IMR-90 (cell line): ENCODE results near the gene CMC1. TPM values are rescaled to one million over a fixed set of nuclear protein-coding genes. Genes with fewer than 3 reads are reported as not detected.

Experiments
- ATAC-seq: fragments of 200-7000 bp; cut with Tn5 transposase; 2 replicates; pipeline ENCODE4 v1.9.1; 2020; ENCODE audit warnings: low read depth, mild to moderate bottlenecking, moderate library complexity
- BruUV-seq: library from RNA; stranded (reverse); fragments of 400-500 nt; replicated peaks from 2 replicates; lab custom pipeline; 2021; lab: Mats Ljungman, UMichigan
- CTCF ChIA-PET: fragments of 300-600 bp; formaldehyde crosslinking; extraction: SDS; loops from one replicate; lab custom pipeline; 2021; ENCODE audit warnings: antibody characterized with exemption; lab: Yijun Ruan, JAX
- POLR2A ChIA-PET: fragments of 300-600 bp; sonication (Branson Sonifier 250); formaldehyde crosslinking; loops from one replicate; lab custom pipeline; 2022; ENCODE audit warnings: antibody characterized with exemption; ENCODE audit not compliant: unreplicated experiment; lab: Charles Lee
- DNase-seq: peaks from one replicate; pipeline ENCODE4 v3.0.0; 2013
- H2AFZ ChIP-seq: replicated peaks from 2 replicates; pipeline ENCODE3; 2013; ENCODE audit warnings: low read length, mild to moderate bottlenecking; ENCODE audit not compliant: poor library complexity
- H2AK5ac ChIP-seq: 2 replicates; pipeline ENCODE4 v1.6.1; 2013; ENCODE audit warnings: low read depth, low read length, inconsistent platforms
- H2AK9ac ChIP-seq: replicated peaks from 2 replicates; pipeline ENCODE3; 2013; ENCODE audit warnings: mild to moderate bottlenecking, low read depth, low read length, moderate library complexity; ENCODE audit not compliant: poor library complexity
- H2BK120ac ChIP-seq: 2 replicates; pipeline ENCODE4 v1.6.1; 2013; ENCODE audit warnings: low read depth, low read length, inconsistent platforms
- H2BK15ac ChIP-seq: 3 replicates; pipeline ENCODE4 v1.6.1; 2013; ENCODE audit warnings: low read depth, low read length, inconsistent platforms
- H2BK20ac ChIP-seq: 2 replicates; pipeline ENCODE4 v1.6.1; 2013; ENCODE audit warnings: low read depth, mild to moderate bottlenecking, inconsistent platforms, low read length, moderate library complexity
- H2BK5ac ChIP-seq: 2 replicates; pipeline ENCODE4 v1.6.1; 2013; ENCODE audit warnings: mild to moderate bottlenecking, low read depth, low read length, inconsistent platforms; ENCODE audit not compliant: poor library complexity, severe bottlenecking
- H3K14ac ChIP-seq: replicated peaks from 2 replicates; pipeline ENCODE4 v1.6.1; 2013; ENCODE audit warnings: low read depth, low read length, inconsistent platforms
- H3K18ac ChIP-seq: 2 replicates; pipeline ENCODE4 v1.6.1; 2013; ENCODE audit warnings: low read depth, low read length, control low read depth
- H3K23ac ChIP-seq: 2 replicates; pipeline ENCODE4 v1.6.1; 2013; ENCODE audit warnings: low read depth, low read length, inconsistent platforms
- H3K27ac ChIP-seq: 2 replicates; pipeline ENCODE4 v1.5.1; 2013; ENCODE audit warnings: mild to moderate bottlenecking, control low read depth, low read length; ENCODE audit not compliant: insufficient read depth
- H3K27me3 ChIP-seq: 2 replicates; pipeline ENCODE4 v1.6.1; 2013; ENCODE audit warnings: low read length; ENCODE audit not compliant: control insufficient read depth, insufficient read depth
- H3K36me3 ChIP-seq: 2 replicates; pipeline ENCODE4 v1.6.1; 2013; ENCODE audit warnings: low read length, mixed read lengths; ENCODE audit not compliant: control insufficient read depth, insufficient read depth
- H3K4ac ChIP-seq: 2 replicates; pipeline ENCODE4 v1.6.1; 2013; ENCODE audit warnings: low read depth, low read length, inconsistent platforms
- H3K4me1 ChIP-seq: 2 replicates; pipeline ENCODE4 v1.6.1; 2013; ENCODE audit warnings: low read length, mixed read lengths; ENCODE audit not compliant: control insufficient read depth, insufficient read depth
- H3K4me2 ChIP-seq: 2 replicates; pipeline ENCODE4 v1.6.1; 2013; ENCODE audit warnings: low read depth, mild to moderate bottlenecking, control low read depth, low read length, moderate library complexity
- H3K4me3 ChIP-seq: 2 replicates; pipeline ENCODE4 v1.5.1; 2013; ENCODE audit warnings: low read depth, mild to moderate bottlenecking, control low read depth, low read length, moderate library complexity; ENCODE audit not compliant: insufficient read depth
- H3K56ac ChIP-seq: 2 replicates; pipeline ENCODE4 v1.6.1; 2013; ENCODE audit warnings: low read length, inconsistent platforms; ENCODE audit not compliant: insufficient read depth; ENCODE audit errors: extremely low read depth
- H3K79me1 ChIP-seq, 2 experiments: 2 replicates each; pipeline ENCODE4 v1.6.1; 2013; ENCODE audit warnings: low read length in 2 of 2, inconsistent platforms in 1 of 2, low read depth in 1 of 2
- H3K9ac ChIP-seq: 2 replicates; pipeline ENCODE4 v1.6.1; 2013; ENCODE audit warnings: low read depth, low read length, control low read depth
- H3K9me1 ChIP-seq: 2 replicates; pipeline ENCODE4 v1.6.1; 2013; ENCODE audit warnings: low read length, inconsistent platforms; ENCODE audit not compliant: insufficient read depth
- H3K9me3 ChIP-seq: 2 replicates; pipeline ENCODE4 v1.6.1; 2013; ENCODE audit warnings: low read length; ENCODE audit not compliant: control insufficient read depth, insufficient read depth
- H4K20me1 ChIP-seq: 2 replicates; pipeline ENCODE4 v1.6.1; 2013; ENCODE audit warnings: low read length, inconsistent platforms; ENCODE audit not compliant: insufficient read depth
- H4K5ac ChIP-seq: 2 replicates; pipeline ENCODE4 v1.6.1; 2013; ENCODE audit warnings: mild to moderate bottlenecking, low read depth, low read length, control low read depth
- H4K8ac ChIP-seq, 2 experiments: 2 replicates each; pipeline ENCODE4 v1.6.1; 2013; ENCODE audit warnings: low read depth in 2 of 2, low read length in 2 of 2, control low read depth in 1 of 2, inconsistent platforms in 1 of 2
- H4K91ac ChIP-seq: 2 replicates; pipeline ENCODE4 v1.6.1; 2013; ENCODE audit warnings: low read depth, low read length, inconsistent platforms; ENCODE audit not compliant: insufficient read depth
- BHLHE40 ChIP-seq: fragments of 150-350 bp; IDR thresholded peaks from 2 replicates; pipeline ENCODE4 v1.6.1; 2016; ENCODE audit warnings: mild to moderate bottlenecking, low read depth, low read length
- CEBPB ChIP-seq: IDR thresholded peaks from 2 replicates; pipeline ENCODE4 v1.6.1; 2012; ENCODE audit warnings: low read depth, low read length, improper control_type of control experiment
- CHD1 ChIP-seq: IDR thresholded peaks from 2 replicates; pipeline ENCODE4 v1.6.1; 2012; ENCODE audit warnings: low read depth, low read length, improper control_type of control experiment
- MAFK ChIP-seq: IDR thresholded peaks from 2 replicates; pipeline ENCODE4 v1.6.1; 2012; ENCODE audit warnings: low read depth, low read length, improper control_type of control experiment
- POLR2A ChIP-seq: IDR thresholded peaks from 2 replicates; pipeline ENCODE4 v1.6.1; 2012; ENCODE audit warnings: mild to moderate bottlenecking, low read depth, low read length
- RAD21 ChIP-seq: IDR thresholded peaks from 2 replicates; pipeline ENCODE4 v1.6.1; 2012; ENCODE audit warnings: low read length, improper control_type of control experiment
- RCOR1 ChIP-seq: IDR thresholded peaks from 2 replicates; pipeline ENCODE4 v1.6.1; 2012; ENCODE audit warnings: mild to moderate bottlenecking, low read length, improper control_type of control experiment; ENCODE audit not compliant: insufficient replicate concordance
- RFX5 ChIP-seq: IDR thresholded peaks from 2 replicates; pipeline ENCODE4 v1.8.0; 2012; ENCODE audit warnings: low read depth, mild to moderate bottlenecking, low read length, moderate library complexity
- SMC3 ChIP-seq: fragments of 150-350 bp; IDR thresholded peaks from 2 replicates; pipeline ENCODE4 v1.6.1; 2016; ENCODE audit warnings: low read depth, mild to moderate bottlenecking, antibody characterized with exemption, low read length, moderate library complexity
- dilution Hi-C: fragments of 300-500 bp; cut with HindIII; formaldehyde crosslinking; loops from one replicate; pipeline ENCODE4 v1.14.3; 2018; ENCODE audit warnings: low sequenced_read_pairs; ENCODE audit not compliant: unreplicated experiment
- in situ Hi-C: fragments of 300-500 bp; cut with MboI; formaldehyde crosslinking; loops from 3 replicates; pipeline ENCODE4 v1.14.3; 2019; ENCODE audit warnings: low sequenced_read_pairs, inconsistent platforms, mixed read lengths
- intact Hi-C: fragments of 100-400 bp; cut with micrococcal nuclease; formaldehyde crosslinking; loops from 2 replicates; pipeline ENCODE4 v1.10.0; 2022
- polyA plus RNA-seq, 3 experiments: library from polyadenylated mRNA; depleted of rRNA; stranded (reverse); fragments of >200 nt; gene quantifications; 2 replicates each; pipeline ENCODE4 v1.2.3, GENCODE V29; 2012; ENCODE audit warnings: low replicate concordance in 1 of 3
- total RNA-seq: library from RNA; depleted of rRNA; stranded (reverse); fragments of >200 nt; gene quantifications from 2 replicates; pipeline ENCODE4 v1.2.3, GENCODE V29; 2012
- TF ChIP-seq, protein P1 (sequence below): fragments of 150-350 bp; IDR thresholded peaks from 2 replicates; pipeline ENCODE4 v1.6.1; 2017; ENCODE audit warnings: mild to moderate bottlenecking, antibody characterized with exemption, low read length, low read depth
- TF ChIP-seq, protein P2 (sequence below): fragments of 150-350 bp; IDR thresholded peaks from 2 replicates; pipeline ENCODE4 v1.6.1; 2016; ENCODE audit warnings: low read depth, mild to moderate bottlenecking, low read length, moderate library complexity, borderline replicate concordance

Gene CMC1
- total and polyA plus RNA-seq, 2 of the 4 experiments (the other 2 are of a cell fraction) = 1.6 to 18.3 TPM

- DNase-seq (no peak), ATAC-seq (no peak)
- H3K27me3 ChIP-seq = no peaks in the 10 kb centered on the region
- no peak overlapping the region for H2BK15ac ChIP-seq
- H2BK120ac ChIP-seq = no peak overlapping the region
- H2BK20ac ChIP-seq = no peak overlapping the region
- H2AFZ ChIP-seq = no peak overlapping the region
- no peak overlapping the region for H3K18ac ChIP-seq
- ChIA-PET CTCF (no interaction called here), POLR2A (no interaction called here)
- H4K91ac ChIP-seq = no peak overlapping the region
- H3K4me2 ChIP-seq = no peak overlapping the region
- no peaks in the 10 kb centered on the region for H3K4me1 ChIP-seq
- in situ Hi-C loops = no loop called here
- no peak overlapping the region for H4K8ac ChIP-seq
- no peak overlapping the region for H2AK5ac ChIP-seq
- no peaks in the 10 kb centered on the region for H3K79me1 ChIP-seq
- no peaks in the 10 kb centered on the region for H3K9me3 ChIP-seq
- no peak overlapping the region for H3K23ac ChIP-seq
- no peak overlapping the region for H3K27ac ChIP-seq
- TF ChIP-seq SMC3 (no peak), RCOR1 (no peak), CEBPB (no peak), RFX5 (no peak), BHLHE40 (no peak), MAFK (no peak), POLR2A (no peak), CHD1 (no peak), RAD21 (no peak)
- TF ChIP-seq, protein P1, sequence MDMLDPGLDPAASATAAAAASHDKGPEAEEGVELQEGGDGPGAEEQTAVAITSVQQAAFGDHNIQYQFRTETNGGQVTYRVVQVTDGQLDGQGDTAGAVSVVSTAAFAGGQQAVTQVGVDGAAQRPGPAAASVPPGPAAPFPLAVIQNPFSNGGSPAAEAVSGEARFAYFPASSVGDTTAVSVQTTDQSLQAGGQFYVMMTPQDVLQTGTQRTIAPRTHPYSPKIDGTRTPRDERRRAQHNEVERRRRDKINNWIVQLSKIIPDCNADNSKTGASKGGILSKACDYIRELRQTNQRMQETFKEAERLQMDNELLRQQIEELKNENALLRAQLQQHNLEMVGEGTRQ = no peak
- TF ChIP-seq, protein P2, sequence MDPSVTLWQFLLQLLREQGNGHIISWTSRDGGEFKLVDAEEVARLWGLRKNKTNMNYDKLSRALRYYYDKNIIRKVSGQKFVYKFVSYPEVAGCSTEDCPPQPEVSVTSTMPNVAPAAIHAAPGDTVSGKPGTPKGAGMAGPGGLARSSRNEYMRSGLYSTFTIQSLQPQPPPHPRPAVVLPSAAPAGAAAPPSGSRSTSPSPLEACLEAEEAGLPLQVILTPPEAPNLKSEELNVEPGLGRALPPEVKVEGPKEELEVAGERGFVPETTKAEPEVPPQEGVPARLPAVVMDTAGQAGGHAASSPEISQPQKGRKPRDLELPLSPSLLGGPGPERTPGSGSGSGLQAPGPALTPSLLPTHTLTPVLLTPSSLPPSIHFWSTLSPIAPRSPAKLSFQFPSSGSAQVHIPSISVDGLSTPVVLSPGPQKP = no peak
- dilution Hi-C loops = no loop called here
- no peak overlapping the region for H2AK9ac ChIP-seq
- H4K5ac ChIP-seq = no peak overlapping the region
- no peak overlapping the region for H3K56ac ChIP-seq
- H3K4me3 ChIP-seq = no peak overlapping the region
- H3K9ac ChIP-seq = no peak overlapping the region
- intact Hi-C loops = no loop called here
- no peaks in the 10 kb centered on the region for H4K20me1 ChIP-seq
- no peaks in the 10 kb centered on the region for H3K36me3 ChIP-seq
- H3K9me1 ChIP-seq = no peaks in the 10 kb centered on the region
- no TSS peak for BruUV-seq
- no peak overlapping the region for H3K14ac ChIP-seq
- H3K4ac ChIP-seq = no peak overlapping the region
- no peak overlapping the region for H2BK5ac ChIP-seq
These were observed 22.6 kb upstream of the CMC1 start for GRCh38 chr3:28218917-28219198.
